Measurements from ENCODE around the gene CCNI.

GRCh38 chr4:77040854-77041725 lies 34.7 kb downstream of the CCNI start:
- no peak for TF ChIP-seq CTCF (IDR thresholded peaks at IDR 0.05)
- no peak for TF ChIP-seq POLR2A (IDR thresholded peaks at IDR 0.05)

All from testis (tissue), 2 donors.